Pulmonary artery endothelial cell (primary cell): ENCODE data around the gene CSPG4. TPM values are rescaled to one million over a fixed set of nuclear protein-coding genes. Genes with fewer than 3 reads are reported as not detected.
"Not testable (repeated sequence)": the region's sequence is repeated elsewhere in the genome, so short reads cannot be mapped to it uniquely, and the experiment has no call there.

ENCODE experiments used
- DNase-seq: peaks from one replicate; pipeline ENCODE4 v3.0.0-alpha.2; 2011; ENCODE audit warnings: low read depth, low spot score
- total RNA-seq: library from RNA; depleted of rRNA; stranded (reverse); fragments of >200 nt; gene quantifications from 2 replicates; pipeline ENCODE4 v1.2.3, GENCODE V29; 2014

CSPG4 gene
- total RNA-seq, 1 donor from 2014 or later, result under 0.01 TPM

DNA sequence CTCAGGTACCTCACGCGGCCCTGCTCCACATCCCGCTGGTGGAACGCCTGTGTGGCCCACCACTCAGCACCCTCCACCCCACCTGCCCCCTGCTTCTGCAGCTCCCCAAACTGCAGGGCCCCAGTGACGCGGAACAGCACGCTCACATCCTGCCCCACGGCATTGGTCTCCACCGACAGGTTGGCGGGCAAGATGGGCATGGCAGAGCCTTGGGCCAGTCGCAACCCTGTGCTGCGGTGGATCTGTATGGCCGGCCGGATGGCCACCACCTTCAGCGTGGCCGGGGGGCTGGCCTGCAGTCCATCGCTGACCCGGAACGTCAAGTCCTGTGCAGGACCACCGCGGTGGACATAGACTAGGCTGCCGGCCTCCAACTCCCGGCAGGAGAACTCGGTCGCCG, 23.8 kb downstream of the CSPG4 start:
- no peak for DNase-seq

DNA sequence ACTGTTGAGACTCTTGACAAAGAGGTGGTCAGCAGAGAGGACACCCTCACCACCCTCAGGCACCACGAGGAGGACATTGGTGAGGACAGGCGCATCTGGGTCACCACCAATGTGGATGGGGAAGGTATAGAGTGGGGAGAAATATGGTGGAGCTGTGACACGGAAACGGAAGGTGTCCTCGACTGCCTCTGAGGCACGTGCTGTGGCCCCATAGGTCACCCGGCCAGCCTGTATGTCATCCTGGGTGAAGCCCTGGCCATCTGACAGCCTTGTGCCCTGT, 24.4 kb downstream of the CSPG4 start:
- DNase-seq, result no peak

DNA sequence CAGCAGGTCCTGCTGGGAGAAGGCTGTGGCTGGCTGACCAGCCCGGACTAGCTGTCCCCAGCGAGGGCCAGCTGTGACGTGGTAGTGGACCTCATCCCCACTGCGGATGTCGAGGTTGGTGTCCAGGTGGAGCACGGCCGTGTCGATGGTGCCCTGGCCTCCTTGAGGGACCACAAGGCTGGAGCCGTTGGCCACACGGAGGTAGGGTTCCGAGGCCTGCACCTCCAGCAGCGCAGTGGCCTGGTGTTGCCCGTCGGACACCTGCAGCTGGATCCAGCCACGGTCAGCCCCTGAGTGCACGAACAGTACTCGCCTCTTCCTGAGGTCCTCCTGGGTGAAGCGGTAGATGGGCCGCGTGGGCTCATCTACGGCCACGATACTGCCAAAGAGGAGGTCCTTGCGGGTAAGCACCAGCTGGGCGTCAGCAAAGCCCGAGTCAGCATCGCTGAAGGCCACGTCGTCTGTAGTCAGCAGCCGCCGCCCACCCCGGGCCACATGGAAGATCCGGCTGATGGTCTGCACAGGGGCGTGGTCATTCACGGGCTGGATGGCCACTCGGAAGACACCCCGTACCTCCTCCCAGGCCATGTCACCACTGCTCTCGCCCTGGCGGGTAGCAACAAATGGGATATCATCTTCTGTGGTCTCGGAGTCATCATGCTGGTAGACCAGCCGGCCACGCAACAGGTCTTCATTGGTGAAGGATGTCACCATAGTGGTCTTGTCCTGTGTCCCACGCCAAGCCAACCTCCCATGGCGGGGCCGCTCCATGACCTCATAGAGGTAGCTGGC, 25.0 kb downstream of the CSPG4 start:
- no peak for DNase-seq

DNA sequence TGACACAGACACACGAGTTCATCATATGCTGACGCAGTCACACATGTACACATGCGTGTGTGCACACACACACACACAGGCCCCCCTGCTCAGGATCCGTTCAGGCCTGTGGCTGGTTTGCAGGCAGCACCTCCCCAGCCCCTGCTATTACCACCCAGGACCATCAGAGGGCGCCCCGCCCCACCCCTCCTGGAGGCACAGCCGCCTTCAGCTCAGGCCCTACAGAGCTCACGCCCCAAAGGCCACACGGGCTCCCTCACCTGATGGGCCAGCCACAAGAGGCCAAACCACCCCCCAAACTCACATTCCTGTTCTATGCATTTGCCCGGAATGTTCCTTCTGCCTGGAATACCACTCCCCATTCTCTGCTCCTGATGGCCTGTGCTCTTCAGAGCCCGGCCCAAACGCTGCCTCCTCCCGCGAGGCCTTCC, 26.4 kb downstream of the CSPG4 start:
- DNase-seq, result not testable (repeated sequence)

DNA sequence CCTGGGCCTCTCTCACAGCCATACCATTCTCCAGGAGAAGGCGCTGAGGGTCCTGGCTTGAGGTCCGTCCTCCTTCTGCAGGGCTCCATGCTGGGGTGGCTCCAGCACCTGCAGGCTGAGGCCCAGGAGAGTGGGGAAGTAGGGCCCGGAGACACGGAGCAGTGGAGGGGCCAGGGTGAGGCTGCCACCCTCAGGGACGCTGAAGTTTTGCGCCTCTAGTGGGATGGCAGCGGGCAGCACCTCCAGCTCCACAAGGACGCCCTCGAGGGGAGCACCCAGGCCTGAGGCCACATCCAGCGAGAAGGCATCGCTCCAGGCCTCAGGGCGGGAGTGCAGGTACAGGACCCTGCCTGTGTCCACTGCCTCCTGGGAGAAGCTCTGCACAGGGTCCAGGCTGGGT, 27.5 kb downstream of the CSPG4 start:
- DNase-seq, result no peak

DNA sequence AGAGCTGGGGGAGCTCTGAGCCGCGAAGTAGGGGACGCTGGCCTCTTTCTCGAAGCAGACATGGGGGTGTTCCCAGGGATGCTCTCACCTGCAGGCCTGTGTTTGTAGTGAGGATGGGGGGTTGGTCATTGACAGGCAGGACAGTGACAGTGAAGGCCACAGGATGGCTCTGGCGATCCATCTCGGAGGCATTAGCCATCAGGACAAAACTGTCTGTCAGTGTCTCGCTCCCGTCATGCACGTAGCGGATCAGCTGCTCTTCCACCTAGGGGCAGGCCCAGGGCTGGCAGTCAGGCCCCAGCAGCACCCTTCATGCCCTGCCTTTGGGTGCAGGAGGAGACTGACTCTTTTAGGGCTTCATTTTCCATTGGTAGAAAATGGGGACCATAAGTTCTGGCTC, 28.0 kb downstream of the CSPG4 start:
- DNase-seq, result no peak

DNA sequence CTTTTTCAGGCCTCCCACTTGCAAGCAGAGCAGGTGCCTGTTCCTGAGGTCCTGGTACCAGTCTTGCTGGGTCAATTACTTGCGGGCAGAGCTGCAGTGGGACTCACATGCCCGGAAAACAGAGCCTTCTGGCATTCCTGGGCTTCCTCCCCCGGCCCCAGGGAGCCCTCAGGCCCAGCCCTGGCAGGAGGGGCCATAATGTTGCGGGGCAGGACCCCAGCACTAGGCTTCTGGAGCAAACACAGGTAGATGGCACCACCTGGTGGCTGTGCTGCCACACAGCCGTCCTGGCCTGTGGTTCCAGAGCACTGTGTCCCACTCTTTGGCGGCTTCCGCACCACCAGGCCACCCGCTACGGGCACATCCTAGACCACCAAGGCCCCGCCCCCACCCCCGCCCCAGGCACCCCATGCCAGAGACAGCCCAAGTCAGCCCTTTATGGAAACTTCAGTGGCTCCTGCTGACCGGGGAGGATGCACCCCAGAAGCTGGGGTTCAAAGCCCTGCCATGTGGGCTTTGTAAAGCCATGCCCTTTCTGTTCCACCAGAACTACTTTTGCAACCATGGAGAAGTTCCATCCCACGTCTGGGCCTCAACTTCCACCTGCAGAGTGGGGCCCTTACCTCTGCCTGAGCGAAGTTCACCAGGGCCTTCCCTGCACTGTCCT, 28.9 kb downstream of the CSPG4 start:
- peak; percentile 19 for DNase-seq

DNA sequence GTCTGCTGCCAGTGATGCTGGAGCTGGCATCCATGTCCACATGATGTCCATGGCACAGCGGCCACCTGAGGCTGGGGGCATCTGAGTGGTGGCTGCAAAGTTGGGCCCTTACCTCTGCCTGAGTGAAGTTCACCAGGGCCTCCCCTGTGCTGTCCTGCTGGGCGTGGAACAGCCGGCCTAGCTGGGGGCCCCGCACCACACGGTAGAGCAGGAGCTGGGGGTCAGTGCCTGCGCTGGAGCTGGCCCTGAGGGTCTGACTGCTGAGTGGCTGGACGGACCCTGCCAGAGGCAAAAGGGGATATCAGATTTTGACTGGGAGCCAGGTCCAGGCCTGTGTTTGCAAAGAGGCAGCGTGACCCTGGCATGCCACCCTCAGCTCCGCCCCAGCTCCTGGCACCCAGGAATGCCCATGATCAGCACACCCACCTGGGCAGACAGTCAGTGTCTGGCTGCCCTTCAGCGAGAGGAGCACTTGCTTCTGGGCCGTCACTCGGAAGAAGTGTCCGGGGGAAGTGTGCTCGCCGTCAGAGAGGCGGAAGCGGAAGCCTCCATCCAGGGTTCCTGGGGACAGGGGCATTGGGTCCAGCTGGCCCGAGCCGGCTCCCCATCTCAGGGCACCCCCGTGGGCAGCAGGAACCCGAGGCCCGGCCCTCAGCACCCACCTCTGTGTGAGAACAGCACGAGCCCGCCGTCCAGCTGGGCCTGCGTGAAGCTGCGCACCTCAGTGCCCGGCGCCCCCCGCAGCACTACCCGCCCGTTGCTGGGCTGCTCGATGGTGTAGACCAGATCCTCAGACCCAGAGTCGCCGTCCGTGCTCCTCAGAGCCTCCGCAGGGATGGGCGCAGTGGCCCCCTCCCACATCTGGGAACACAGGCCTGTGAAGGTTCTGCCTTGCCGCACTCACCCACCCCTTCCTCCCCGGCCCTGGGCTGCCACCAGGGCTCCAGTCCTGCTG, 30.2 kb downstream of the CSPG4 start:
- DNase-seq, result no peak

DNA sequence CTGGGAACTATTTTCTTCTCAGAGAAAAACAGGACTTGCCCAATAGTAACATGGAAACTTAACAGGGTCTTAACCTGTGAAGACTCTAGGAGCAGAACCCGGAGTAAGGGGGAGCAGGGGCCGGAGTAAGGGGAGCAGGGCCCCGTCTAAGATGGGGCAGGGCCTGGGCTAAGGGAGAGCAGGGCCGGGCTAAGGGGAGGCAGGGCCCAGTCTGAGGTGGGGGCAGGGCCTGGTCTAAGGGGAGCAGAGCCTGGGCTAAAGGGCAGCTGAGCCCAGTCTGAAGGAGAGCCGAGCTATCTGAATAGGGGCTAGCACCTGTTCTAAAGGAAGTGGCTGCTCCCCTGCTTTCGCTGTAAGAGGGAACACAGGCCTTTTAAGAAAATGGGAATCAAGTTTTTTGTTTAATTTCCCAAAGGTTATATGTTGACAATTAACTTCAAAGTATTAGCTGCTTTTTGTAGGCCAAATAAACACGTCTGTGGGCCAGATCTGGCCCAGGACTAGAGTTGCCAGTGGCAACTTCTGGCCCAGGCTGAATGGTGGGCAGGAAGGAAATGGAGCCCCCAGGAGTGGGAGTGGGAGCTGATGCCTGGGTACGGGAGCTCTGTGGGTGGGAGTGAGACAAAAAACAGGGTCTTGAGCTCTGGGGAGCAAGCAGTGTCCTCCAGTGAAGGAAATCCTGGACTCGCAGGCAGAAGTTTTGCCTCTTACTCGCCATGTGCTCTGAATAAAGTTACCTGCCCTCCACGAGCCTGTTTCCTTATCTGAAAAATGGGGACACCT, 32.5 kb downstream of the CSPG4 start:
- DNase-seq, result no peak

DNA sequence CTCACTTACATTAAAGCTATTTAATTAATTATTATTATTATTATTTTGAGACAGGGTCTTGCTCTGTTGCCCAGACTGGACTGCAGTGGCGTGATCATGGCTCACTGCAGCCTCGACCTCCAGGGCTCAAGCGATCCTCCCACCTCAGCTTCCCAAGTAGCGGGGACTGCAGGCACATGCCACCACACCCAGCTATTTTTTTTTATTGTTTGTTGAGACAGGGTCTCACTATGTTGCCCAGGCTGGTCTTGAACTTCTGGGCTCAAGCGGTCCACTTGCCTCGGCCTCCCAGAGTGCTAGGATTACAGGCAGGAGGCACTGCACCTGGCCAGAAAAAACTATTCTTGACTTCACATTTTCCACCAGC, 34.3 kb downstream of the CSPG4 start:
- DNase-seq, result not testable (repeated sequence)

DNA sequence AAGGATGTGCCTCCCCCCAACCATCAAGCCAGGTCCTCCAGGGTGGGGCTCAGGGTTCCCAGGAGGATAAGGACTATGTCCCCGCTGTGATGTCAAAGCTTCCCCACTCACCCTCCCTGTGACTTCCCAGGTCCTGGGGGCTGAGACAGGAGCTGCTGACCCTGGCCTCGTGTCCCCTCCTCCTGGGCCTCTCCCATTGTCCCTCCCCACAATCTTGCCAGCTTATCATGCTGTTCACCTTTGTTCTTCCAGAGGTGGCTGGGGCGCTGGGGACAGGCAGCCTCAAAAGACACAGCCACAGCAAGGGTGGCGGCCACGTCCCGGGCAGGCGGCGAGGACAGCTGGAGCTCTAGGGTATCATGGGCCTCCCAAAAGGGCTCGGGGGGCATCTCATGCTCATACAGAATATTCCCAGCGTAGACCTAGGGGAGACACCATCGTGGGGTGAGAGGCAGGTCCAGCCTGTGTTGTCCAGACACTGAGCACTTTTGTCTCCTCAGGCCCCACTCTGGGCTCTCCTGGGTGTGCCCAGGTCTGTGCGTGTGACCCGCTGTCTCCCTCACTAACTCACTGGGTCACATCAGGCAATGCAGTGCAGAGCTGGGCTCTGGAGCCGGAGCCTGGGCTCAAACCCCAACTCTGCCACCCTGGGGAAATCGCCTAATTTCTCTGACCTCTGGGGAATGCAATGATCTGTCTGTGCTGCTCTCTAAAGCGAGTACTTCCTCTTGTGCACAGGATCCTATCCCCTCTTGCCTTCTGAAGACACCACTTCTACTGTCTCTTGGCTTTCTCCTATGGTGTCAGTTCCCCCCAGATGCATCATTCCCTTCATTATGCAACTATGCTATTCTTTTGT, 35.0 kb downstream of the CSPG4 start:
- no peak for DNase-seq

DNA sequence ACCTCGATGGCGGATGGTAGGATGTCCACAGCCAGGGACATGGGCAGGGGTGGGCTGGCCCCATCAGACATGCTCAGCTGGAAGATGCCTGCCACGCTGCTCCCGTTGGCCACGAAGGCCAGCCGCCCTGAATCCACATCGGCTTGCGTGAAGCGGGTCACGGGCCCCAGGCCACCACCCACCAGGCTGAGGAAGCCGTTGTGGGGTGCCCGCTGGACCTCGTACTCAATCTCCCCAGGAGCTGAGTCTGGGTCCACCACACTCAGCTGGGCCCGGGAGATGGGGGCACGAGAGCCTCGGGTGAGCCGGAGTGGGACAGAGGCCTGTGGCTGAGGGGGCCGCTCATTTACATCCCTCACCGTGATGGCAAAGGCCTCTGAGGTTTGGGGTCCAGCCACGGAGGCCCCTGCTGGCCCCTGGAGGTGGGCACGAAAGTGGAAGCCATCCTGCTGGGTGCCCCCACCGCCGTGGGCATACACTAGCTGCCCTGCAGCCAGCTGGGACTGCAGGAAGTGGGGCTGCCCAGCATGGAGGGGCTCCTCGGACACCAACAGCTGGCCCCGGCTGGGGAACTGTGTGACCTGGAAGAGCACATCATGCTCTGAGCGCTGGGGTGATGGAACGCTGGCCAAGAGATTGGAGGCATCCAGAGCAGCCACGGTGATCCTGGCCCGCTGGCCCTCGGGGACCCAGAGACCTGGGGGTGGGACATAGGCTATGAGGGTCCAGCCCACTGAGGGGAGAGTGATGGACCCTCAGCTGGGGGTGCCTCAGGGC, 35.8 kb downstream of the CSPG4 start:
- DNase-seq, result no peak

DNA sequence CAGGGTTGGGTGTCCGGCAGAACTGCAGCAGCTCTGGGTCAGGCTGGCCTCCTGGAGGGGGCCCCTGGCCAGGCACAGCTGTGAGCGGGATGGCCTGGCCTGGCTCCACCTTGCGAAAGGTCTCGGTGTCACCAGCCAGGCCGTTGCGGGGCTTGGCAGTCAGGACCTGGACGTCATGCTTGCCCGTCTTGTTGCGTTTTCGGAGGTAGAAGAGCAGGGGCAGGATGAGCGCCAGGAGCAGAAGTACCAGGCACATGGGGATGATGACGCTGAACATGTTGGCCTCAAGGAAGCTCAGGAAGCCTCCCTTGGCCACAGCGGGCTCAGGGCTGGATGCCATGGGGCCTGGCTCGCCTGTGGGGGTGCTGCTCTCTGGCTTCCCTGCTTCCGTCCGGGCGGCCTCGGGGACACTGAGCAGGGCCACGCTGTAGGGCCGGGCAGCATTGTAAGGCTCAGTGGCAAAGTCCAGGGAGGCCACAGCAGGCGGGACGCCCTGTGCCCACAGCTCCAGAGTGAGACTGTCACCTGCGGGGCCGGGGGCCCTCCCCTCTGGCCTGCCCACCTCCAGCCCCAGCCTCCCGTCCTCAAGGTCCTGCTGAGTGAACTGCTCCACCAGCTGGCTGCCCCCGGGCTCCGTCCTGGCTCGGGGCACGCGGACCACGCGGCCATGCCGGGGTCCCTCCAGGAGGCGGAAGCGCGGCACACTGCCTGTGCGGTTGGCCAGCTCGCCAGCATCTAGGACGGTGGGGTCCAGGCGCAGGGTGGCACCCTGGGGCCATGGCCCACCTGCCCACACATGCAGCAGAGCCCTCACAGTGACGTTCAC, 36.9 kb downstream of the CSPG4 start:
- no peak for DNase-seq

DNA sequence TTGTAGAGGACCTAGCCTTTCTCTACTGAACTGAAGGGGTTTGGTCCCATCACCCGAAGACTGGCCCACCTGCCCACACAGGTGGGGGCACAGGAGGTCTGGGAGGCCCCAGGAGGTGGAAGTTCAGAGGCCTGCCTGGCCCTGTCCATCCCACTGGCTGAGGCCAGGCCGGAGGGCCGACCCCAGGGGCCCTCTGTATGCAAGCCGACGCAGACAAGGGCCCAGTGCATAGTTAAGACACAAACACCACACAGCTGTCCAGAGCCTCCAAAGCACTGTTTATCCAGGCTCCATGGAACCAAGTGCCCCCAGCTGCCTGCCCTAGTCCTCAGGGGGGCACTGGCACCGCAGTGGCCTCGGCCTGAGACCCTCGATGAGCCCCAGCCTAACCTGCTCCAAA, 38.3 kb downstream of the CSPG4 start:
- no peak for DNase-seq

DNA sequence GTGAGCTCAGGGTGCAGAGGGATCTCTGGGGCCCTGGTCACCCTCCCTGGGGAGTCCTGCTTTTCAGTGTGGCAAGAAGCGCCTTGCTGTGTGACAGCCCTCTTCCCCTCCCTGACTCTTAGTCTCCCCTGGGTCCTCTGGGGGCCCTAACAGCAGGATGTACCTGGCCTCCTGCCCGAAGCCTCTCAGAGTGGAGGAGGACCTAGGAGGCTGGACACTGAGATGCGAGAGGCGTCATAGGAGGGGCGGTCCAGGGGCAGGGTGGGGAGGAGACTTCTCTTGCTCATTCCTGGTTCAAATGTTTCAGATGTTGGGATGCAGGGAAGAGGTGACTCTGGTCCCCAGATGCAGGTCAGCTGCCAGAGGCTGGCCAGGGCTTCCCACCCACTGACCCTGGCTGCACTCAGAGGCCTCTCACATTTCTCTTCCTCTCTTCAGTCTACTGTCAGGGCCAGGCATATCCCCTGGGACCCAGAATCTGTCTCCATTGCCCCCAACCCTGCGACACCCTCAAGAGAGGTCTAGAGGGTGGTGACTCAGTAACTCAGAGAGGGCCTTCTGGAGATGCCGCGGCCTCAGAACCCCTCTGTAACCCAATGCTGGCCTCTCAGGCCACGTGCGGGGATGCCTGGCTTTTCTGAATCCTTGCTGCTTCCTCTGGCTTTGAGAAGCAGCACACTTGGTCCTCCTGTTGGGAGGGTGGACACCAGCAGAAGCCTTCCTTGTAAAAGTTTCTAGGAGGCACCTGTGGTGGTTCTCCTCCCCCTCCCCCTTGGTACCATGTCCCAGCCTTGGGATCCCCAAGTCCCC, 39.0 kb downstream of the CSPG4 start:
- DNase-seq, result no peak

DNA sequence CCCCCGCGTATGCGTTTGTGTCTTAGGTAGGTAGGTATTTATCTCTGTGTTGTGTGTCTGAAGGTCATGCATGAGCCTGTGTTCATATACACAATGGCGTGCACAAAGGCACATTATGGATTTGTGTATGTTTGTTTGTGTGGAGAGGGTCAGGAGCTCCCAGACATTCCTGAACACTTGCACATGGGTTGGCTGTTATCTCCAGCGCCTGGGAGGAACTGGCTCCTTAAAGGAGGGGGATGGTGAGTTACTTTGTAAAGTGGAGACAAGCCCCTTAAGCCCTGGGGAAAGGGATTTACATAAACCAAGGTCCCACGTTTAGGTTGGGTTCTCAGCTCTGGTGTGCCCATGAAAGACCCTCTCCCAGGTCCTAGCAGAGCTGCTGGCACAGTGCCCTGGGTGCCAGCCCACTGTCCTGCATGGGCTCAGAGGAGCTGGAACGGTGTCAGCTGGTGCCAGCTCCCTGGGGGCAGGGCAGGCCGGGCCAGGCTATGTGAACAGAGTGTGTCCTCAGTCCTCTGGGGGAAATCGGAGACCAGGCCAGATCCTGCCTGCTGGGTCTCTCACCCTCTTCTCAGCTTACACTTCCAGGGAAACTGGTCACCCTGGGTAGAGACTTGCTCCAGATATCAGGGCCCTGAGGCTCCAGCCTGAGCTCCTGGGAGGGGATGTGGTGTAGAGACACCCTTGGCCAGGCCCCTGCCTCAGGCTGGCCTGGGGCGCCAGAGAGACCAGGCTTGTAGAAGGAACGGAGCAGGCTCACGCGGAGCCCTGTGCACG, 39.8 kb downstream of the CSPG4 start:
- no peak for DNase-seq
